GM21825 (cell line): ENCODE data around the gene YIPF1.
"Not testable (repeated sequence)": the region's sequence is repeated elsewhere in the genome, so short reads cannot be mapped to it uniquely, and the experiment has no call there.

Source experiments
- ATAC-seq: cut with Tn5 transposase; IDR thresholded peaks from one replicate; pipeline ENCODE4 v1.9.1; 2021; ENCODE audit warnings: mild to moderate bottlenecking, moderate library complexity; ENCODE audit not compliant: unreplicated experiment

YIPF1 gene

GRCh38 chr1:53895421-53895820 lies 5.8 kb upstream of the YIPF1 start:
- ATAC-seq = no peak

- no peak for ATAC-seq
Measured at GRCh38 chr1:53894644-53895043, 5.0 kb upstream of the YIPF1 start.

GRCh38 chr1:53893999-53894636 lies 4.5 kb upstream of the YIPF1 start, which contains the start of gene DIO1:
DIO1 (plus strand) TSS chr1:53894187; CDS start chr1:53894211, 24 bp downstream.
- no peak for ATAC-seq

GRCh38 chr1:53892911-53893310 lies 3.3 kb upstream of the YIPF1 start:
- ATAC-seq = no peak

GRCh38 chr1:53891678-53892077 lies 2.1 kb upstream of the YIPF1 start:
- no peak for ATAC-seq

- no peak for ATAC-seq
Measured at GRCh38 chr1:53891018-53891417, 1.4 kb upstream of the YIPF1 start.

- no peak for ATAC-seq
Measured at GRCh38 chr1:53890522-53890941, 935 bp upstream of the YIPF1 start.

- ATAC-seq = no peak
Measured at GRCh38 chr1:53888681-53889080, 916 bp downstream of the YIPF1 start.

GRCh38 chr1:53883600-53883999 lies 6.0 kb downstream of the YIPF1 start:
- not testable (repeated sequence) for ATAC-seq

GRCh38 chr1:53881853-53882252 lies 7.7 kb downstream of the YIPF1 start:
- not testable (repeated sequence) for ATAC-seq

- no peak for ATAC-seq
Measured at GRCh38 chr1:53878492-53879105, 11.0 kb downstream of the YIPF1 start.

- not testable (repeated sequence) for ATAC-seq
Measured at GRCh38 chr1:53875150-53875549, 14.4 kb downstream of the YIPF1 start.

GRCh38 chr1:53871773-53872484 lies 17.7 kb downstream of the YIPF1 start:
- no peak for ATAC-seq

GRCh38 chr1:53871221-53871620 lies 18.4 kb downstream of the YIPF1 start:
- ATAC-seq = no peak

GRCh38 chr1:53869454-53870117 lies 20.0 kb downstream of the YIPF1 start:
- no peak for ATAC-seq

- no peak for ATAC-seq
Measured at GRCh38 chr1:53868565-53868964, 21.0 kb downstream of the YIPF1 start.

- ATAC-seq = no peak
Measured at GRCh38 chr1:53862507-53862906, 27.1 kb downstream of the YIPF1 start.

GRCh38 chr1:53860967-53861411 lies 28.6 kb downstream of the YIPF1 start:
- ATAC-seq = no peak

GRCh38 chr1:53851571-53852285 lies 37.9 kb downstream of the YIPF1 start:
- ATAC-seq = no peak

GRCh38 chr1:53850082-53850673 lies 39.4 kb downstream of the YIPF1 start:
- no peak for ATAC-seq
